CD4-positive, alpha-beta T cell treated with Interleukin-21 for 1 hour (primary cell): ENCODE data around the gene MAP6.
"Not testable (repeated sequence)": the region's sequence is repeated elsewhere in the genome, so short reads cannot be mapped to it uniquely, and the experiment has no call there.

Source experiments
- DNase-seq: peaks from one replicate; pipeline ENCODE4 v3.0.0-alpha.2; 2020

Gene MAP6

DNA sequence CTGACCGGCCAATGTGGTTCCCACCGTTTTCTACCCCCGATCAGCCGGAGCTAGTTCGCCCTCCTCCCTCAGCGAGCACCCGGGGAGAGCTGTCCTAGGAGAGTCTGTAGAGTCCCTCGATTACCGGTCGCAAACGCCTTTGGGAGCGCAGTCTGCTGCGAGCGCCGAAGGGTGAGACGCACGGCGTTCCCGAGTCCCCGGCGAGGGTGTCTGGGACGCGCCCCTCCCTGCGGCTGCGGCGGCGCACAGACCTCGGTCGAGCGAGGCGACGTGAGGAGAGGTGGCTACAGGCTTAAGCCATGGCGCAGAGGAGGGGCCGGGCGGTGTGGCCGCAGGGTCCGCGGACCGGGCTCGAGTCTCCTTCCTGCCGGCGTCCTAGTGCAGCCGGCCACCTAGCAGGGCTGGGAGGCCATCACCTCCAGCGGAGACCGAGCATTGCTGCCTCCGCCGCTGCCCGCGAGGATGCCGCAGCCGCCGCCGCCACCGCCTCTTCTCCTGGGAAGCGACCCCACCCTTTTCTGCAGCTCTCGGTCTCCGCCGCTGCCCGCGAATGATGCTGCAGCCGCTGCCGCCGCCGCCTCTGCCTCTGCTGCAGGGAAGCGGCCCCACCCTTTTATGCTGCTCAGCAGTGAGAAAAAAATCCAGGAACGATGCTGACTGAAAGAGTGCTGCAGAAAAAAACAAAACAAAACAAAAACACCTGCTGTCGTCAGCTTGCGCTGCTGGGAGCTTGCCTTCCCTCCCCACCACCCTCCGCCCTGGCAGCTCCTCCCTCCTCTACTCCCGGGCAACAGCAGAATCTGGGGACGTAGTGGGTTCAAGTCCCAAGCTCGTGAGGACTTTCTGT is at the start of gene MAP6:
MAP6 (minus strand) TSS at position 588 of the 847 bp plus-strand sequence. CDS start 669 bp downstream, outside the sequence.
- DNase-seq, result no peak

DNA sequence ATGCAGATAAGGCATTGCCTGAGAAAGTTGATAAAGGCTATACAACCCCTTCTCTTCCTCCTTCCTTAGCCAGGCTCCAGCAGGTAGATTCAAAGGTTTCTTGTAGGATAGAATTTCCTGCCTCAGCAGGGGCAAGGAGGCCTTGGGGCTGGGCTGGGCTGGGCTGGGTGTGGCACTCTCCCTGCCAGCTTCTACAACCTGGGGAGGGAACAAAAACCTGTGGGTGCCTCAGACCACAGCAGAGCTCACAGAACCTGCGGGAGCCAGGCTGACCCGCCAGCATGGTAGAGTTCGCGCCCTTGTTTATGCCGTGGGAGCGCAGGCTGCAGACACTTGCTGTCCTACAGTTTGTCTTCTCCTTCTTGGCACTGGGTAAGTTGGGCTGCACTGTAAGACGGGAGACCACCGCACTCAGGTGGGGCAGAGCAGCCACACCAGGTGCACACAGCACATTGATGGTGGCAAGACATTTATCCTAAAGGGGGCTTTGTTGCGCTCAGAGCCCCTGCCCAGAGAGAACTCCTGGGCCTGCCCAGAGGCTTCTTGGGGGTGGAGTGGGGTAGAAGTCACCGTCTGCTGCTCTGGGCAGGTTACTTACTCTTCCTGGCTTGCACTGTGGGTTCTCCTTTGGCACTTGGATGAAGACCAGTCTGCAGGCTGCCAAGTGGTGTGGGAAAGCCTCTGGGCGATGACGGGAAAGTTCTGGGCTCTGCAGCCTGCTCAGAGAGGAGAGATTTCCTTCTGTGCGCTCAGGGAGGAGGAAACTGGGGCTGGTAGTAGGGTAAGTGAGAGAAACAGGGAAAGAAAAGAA is 49.0 kb upstream of the MAP6 start, which contains the start of gene MOGAT2:
MOGAT2 (plus strand) TSS at position 231 of the 811 bp plus-strand sequence; CDS start at position 282, 51 bp downstream.
- DNase-seq, result no peak

DNA sequence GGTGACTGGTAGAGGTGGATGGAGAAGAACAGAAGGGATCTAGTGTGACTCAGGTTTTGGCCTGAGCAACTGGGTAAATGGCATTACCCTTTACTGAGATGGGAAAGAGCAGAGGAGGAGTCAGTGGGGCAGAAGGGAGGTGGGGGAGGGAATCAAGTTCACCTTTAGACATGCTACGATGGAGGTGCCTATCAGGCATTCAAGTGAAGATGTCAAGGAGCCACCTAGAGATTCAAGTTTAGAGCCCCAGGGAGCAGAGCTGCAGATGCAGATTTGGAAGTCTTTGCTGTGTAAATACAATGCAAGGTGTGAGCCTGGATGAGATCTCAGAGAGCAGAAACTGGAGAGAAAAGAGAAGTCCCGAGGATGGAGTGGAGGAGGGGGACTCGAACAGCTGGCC is 47.8 kb upstream of the MAP6 start:
- no peak for DNase-seq

- DNase-seq, result no peak
Observed at GRCh38 chr11:75715688-75716087, 46.9 kb upstream of the MAP6 start.

DNA sequence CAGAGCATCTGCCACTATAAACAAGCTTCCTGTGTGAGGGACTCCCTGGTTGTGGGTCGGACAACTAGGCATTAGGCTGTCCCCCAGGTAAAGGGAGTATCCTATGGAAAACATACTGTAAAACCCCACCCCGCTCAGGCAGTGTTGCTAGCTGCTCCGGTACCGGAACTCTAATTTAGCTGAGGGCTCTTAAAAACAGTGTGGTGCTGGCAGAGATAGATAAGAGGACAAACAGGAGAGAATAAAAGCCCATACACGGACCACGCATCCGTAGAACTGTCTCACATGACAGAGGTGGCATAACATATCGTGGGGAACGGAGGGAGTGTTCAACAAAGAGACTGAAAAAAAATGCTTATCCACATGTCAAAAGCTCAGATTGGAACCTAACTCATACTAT is 45.4 kb upstream of the MAP6 start:
- DNase-seq, result no peak

DNA sequence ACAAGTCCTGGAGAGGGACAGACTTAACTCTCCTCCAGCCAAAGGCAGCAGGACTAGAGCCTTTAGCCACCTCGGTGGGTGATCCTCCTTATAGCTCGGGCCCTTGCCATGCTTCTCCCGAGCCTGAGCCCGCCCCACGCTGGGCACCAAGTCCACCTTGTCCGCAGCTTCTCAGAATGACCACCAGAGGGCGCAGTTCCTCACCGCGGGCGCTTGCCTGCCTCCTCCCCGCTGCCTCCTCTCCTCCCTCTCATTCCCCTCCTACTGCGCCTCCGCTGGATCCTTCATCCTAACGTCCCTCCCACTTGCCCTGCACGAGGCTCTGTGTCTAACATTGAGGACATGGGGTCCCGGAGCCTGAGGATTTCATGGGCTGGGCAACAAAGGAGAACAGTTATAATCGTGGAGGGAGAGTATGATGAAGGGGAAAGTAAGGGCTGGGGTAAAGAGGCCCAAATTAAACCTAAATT is 37.5 kb upstream of the MAP6 start:
- peak; percentile 60 for DNase-seq

DNA sequence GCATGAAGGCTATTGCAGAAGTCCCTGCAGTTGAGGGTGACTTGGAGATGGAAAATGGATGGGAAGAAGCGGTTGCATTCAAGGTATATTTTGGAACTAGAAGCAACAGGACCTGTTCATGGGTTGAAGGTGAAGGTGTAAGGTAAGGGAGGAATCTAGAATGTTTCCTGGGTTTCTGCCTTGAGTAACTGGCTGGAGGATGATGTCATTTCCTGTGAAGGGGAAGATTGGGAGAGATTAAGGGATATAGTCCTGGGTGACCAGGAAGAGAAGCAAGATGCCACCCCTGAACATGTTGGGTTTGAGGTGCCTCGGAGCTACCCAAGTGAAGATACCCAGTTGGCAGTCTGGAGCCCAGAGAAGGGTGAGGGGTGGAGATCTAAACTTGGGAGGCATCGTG is 36.7 kb upstream of the MAP6 start:
- no peak for DNase-seq

GRCh38 chr11:75703695-75704237 is 34.9 kb upstream of the MAP6 start:
- no peak for DNase-seq

GRCh38 chr11:75700940-75701339 is 32.1 kb upstream of the MAP6 start:
- DNase-seq, result no peak

DNA sequence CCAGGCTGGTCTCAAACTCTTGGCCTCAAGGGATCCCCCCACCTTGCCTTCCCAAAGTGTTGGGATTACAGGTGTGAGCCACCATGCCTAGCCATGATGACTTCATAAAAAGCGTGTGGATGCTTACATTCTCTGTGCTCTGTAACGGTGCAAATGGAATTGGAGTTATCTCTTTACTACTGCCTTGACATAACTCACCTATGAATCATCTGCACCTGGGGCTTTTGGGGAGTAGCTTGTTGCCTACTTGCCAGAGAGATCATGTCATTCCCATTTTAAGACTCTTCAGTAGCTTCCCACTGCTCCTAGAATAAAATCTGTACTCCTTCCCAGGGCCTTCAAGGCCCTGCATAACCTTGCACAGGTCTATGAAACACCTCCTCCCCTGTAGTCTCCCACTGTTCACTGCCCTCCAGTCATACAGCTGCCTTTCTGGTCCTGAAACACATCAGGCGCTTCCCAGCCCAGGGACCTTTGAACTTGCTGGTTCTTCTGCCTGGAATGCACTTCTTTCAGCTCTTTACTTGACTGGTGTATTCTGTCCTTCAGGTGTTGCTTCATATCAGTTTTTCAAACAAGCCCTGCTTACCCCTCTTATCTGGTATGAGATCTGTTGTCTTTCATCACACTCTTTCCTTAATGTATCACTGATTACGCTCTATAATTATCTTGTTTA is 29.2 kb upstream of the MAP6 start:
- no peak for DNase-seq

- no peak for DNase-seq
Observed at GRCh38 chr11:75691804-75692203, 23.0 kb upstream of the MAP6 start.

GRCh38 chr11:75689863-75690609 is 21.2 kb upstream of the MAP6 start:
- no peak for DNase-seq

DNA sequence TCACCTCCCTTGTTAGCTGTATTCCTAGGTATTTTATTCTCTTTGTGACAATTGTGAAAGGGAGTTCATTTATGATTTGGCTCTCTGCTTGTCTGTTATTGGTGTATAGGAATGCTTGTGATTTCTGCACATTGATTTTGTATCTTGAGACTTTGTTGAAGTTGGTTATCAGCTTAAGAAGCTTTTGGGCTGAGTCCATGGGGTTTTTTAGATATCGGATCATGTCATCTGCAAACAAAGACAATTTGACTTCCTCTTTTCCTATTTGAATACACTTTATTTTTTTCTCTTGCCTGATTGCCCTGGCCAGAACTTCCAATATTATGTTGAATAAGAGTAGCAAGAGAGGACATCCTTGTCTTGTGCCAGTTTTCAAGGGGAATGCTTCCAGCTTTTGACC is 15.0 kb upstream of the MAP6 start:
- not testable (repeated sequence) for DNase-seq

- no peak for DNase-seq
Observed at GRCh38 chr11:75679566-75679965, 10.7 kb upstream of the MAP6 start.

DNA sequence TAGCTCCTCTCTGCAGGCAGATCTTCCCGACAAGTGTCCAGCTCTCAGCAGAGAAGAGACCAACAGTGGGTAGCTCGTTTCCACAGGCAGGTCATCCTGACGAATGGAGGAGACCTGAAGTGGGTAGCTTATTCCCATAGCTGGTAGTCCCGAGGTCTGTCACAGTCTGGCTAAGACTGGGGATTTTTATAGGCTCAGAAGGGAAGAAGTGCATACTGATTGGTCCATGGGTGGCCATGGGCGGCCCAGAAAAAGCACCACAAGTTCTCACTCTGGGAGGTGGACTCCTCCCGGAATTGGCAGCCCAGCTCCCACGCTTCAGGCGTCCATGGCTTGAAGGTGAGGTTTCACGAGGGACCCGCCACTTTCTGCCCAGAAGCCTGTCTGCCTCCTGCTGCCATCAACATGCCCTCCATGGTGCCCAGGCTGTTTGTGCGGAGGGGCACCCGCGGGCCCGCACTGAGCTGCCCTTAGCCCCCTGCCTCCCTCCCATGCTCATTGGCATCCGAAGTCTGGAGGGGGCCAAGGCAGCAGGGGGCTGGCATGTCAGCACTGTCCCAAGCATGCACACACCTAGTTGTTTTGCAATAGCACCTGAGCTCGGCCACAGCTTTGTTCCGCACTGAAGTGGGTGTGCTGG is 9.9 kb upstream of the MAP6 start:
- no peak for DNase-seq

DNA sequence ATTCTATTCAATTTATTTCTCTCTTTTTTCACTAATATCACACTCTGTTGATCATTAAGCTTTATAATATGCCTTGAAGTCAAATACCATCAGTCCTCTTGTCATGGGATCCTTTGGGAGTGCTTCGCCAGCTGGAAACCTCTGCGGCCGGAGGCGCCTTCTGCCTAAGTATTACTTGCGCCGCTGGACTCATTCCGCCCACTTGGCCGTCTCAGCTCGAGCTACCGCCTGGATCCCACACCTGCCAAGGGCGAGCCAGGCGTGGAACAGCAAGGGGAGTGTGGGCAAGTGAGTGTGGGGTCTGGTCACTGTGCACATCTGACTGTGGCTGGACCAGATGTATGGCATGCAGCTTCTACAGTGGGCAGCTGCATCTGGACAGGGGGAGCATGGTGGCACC is 9.1 kb upstream of the MAP6 start:
- no peak for DNase-seq

GRCh38 chr11:75677275-75677674 is 8.4 kb upstream of the MAP6 start:
- no peak for DNase-seq

DNA sequence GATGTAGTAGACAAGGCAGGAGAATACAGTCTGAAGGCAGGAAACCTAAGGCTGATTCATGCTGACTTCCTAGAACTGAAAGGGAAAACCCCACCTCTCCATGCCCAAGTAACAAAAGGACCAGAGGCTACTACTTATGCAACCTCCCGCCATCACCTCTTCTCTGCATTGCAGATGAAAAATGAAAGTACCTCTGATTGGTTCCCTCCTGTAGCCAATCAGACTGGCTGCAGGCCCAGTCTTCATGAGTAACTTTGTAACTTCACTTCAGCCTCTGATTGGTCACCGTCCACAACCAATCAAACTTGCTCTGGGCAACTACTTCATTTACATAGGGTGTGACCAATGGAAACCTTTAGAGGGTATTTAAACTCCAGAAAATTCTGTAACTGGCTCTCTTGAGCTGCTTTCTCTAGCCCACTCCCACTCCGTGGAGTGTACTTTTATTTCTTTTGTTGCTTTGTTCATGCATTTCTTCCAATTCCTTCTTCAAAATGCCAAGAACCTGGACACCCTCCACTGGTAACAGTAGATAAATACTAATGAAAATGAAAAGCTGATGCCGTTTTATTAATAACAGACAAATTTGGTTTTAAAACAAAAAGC is 5.2 kb upstream of the MAP6 start:
- DNase-seq, result no peak

DNA sequence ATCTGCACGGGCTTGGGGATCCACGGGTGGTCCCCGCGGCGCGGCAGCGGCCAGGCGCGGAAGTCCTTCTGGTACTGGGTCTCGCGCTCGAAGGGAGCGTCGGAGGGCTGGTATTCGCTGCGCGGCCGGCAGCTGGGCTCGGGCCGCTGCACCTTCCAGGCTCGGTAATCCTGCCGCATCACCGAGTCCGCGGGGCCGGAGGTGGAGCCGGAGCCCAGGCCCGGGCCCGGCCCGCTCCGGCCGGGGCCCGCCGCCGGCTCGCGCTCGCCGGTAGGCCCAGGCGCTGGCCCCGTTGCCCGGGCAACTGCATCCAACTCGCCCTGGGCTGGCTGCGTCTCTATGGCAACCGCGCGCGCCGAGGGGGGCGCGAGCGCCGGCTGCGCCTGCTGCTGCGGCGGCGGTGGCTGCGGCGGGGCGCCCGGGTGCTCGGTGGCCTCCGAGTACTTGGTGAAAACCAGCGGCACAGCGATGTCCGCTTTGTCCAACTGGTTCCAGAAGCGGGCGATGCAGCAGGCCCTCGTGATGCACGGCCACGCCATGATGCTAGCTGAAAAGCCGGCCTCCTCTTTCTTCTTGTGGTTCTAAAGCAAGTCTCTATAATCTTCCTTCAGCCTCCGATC is 897 bp downstream of the MAP6 start:
- peak; percentile 15 for DNase-seq

GRCh38 chr11:75667255-75667830 is 1.5 kb downstream of the MAP6 start:
- no peak for DNase-seq
